Stimulated activated naive B cell treated with anti-CD40 and anti-IgM and Interleukin-4, amounts not matched to agents 10 μg/mL and 1 μg/mL and 100 μg/mL, for 72 hours (primary cell): ENCODE measurements around the gene DTX4.

Source experiments
- ATAC-seq, 2 donors: fragments of 150-1000 bp; cut with Tn5 transposase; replicated peaks; 2 replicates each; pipeline ENCODE4 v1.10.0; 2021; ENCODE audit warnings: moderate library complexity in 1 of 2
- DNase-seq: peaks from one replicate; pipeline ENCODE4 v3.0.0; 2021
- H3K27ac Mint-ChIP-seq: one replicate; pipeline ENCODE4 v1.8.0; 2022; ENCODE audit warnings: mild to moderate bottlenecking, mixed read lengths
- H3K27me3 Mint-ChIP-seq, 2 donors: one replicate each; pipeline ENCODE4 v1.8.0; 2022; ENCODE audit warnings: mixed read lengths in 2 of 2
- H3K36me3 Mint-ChIP-seq, 2 donors: one replicate each; pipeline ENCODE4 v1.8.0; 2022; ENCODE audit warnings: mixed read lengths in 2 of 2, mild to moderate bottlenecking in 1 of 2
- H3K4me1 Mint-ChIP-seq, 2 donors: one replicate each; pipeline ENCODE4 v1.8.0; 2022; ENCODE audit warnings: mixed read lengths in 2 of 2, mild to moderate bottlenecking in 1 of 2
- H3K4me3 Mint-ChIP-seq, 2 donors: one replicate each; pipeline ENCODE4 v1.8.0; 2022; ENCODE audit warnings: mild to moderate bottlenecking in 2 of 2, mixed read lengths in 2 of 2, moderate library complexity in 1 of 2
- H3K9me3 Mint-ChIP-seq, 2 donors: one replicate each; pipeline ENCODE4 v1.8.0; 2022; ENCODE audit warnings: mixed read lengths in 2 of 2, mild to moderate bottlenecking in 1 of 2

The DTX4 gene

DNA sequence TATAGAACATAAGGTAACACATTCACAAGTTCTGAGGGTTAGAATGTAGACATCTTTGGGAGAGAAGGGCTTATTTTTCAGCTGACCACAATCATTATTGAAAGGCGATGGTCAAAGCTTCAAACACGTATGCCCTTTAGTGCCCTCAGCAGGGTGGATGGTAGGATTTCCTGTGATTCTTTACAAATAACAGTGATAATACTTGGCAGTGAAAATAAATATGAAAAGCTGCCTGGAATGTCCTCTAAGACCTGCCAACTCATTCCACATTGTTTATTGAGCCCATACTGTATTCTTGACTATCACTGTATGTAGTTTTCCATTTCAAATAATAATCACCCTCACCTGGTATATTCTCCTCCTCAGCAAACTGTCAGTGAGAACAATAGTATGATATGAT lies 54.5 kb downstream of the DTX4 start:
- H3K9me3 Mint-ChIP-seq = peaks cover 4% of the 10 kb centered on the region in 2 donors
- H3K4me1 Mint-ChIP-seq = peaks cover 28 to 40% of the 10 kb centered on the region in 2 donors
- no peak overlapping the region for H3K27ac Mint-ChIP-seq
- no peak for DNase-seq
- no peak overlapping the region for H3K4me3 Mint-ChIP-seq
- peaks cover 4% of the 10 kb centered on the region in 2 donors for H3K36me3 Mint-ChIP-seq
- no peaks in the 10 kb centered on the region for H3K27me3 Mint-ChIP-seq
- ATAC-seq = no peak

DNA sequence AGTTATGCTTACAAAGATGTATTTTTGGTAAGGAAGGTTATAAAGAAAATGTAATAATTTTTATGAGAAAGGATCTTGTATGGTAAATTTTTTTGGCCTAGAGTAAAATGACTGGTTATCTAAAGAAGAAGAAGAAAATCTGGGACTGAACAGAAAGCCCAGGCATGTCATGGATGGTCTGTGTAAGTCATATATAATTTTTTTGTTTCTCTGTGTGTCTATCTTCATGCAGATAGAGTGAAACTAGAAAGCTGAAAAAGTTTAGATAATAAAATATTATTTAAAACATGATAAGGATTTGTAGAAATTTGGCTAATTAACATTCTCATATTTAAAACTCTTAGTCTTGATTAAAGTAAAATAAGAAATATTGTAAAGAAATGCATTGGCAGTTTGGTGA lies 68.4 kb downstream of the DTX4 start:
- no peak overlapping the region for H3K27ac Mint-ChIP-seq
- no peak overlapping the region for H3K4me3 Mint-ChIP-seq
- no peaks in the 10 kb centered on the region for H3K4me1 Mint-ChIP-seq
- no peaks in the 10 kb centered on the region for H3K27me3 Mint-ChIP-seq
- DNase-seq = no peak
- peaks cover 14% of the 10 kb centered on the region in 2 donors for H3K9me3 Mint-ChIP-seq
- no peak for ATAC-seq
- H3K36me3 Mint-ChIP-seq = peaks cover 7 to 12% of the 10 kb centered on the region in 2 donors

DNA sequence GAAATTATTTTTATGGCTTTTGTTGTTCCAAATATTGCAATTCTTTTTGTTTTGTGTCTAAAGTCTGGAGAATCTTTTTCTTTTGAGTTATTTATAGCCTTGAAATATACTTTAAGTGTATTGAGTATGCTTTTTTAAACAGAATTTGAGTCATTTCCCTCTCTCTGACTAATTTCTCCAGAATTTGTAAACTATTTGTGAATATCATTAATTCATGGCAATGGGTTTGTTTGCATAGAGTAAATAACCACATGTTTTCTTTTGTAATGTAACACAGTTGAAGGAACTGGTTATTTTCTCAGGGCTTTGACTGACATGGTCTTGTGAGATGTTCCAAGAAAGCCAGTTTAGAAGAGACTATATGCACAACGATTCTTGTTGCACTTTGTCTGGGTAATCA lies 71.7 kb downstream of the DTX4 start:
- H3K4me1 Mint-ChIP-seq = peaks cover 6 to 10% of the 10 kb centered on the region in 2 donors
- H3K27ac Mint-ChIP-seq = no peak overlapping the region
- H3K36me3 Mint-ChIP-seq = peaks cover 2 to 4% of the 10 kb centered on the region in 2 donors
- DNase-seq (no peak), ATAC-seq (no peak)
- H3K4me3 Mint-ChIP-seq = no peak overlapping the region
- peaks cover 4 to 9% of the 10 kb centered on the region in 2 donors for H3K9me3 Mint-ChIP-seq
- no peaks in the 10 kb centered on the region for H3K27me3 Mint-ChIP-seq

DNA sequence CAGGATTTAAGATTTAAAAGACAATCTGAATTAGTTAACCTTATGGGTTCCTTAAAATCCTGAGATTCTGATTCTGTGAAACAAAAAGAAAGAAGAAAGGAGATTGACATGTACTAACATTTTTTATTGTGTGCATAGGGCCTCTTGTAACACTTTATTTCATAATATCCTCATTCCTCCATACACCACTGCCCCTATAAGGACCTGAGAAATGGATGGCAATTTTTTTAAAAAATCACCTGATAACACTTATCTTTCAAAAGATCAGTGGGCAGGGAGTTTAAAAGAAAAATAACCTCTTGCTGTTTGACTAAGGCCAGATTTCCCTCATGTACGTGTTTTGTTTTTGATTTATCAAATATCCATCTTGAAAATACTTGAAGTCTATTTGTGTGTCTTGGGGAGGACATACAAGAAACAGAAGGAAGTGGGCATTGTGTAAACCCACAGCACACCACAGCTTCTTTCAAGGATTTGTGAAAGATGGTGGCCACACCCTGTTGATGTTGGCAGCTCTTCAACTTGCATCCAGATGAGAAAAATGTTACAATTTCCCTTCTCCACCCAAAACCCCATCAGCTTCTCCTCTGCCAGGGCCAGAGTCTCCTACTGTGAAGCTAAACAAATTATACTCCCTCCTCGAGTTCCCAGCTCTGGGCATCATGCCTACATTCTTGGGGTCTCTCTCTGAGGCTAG lies 75.7 kb downstream of the DTX4 start:
- ATAC-seq (no peak), DNase-seq (no peak)
- peaks cover 0 to 5% of the 10 kb centered on the region in 2 donors for H3K9me3 Mint-ChIP-seq
- H3K4me1 Mint-ChIP-seq = peaks cover 6 to 12% of the 10 kb centered on the region in 2 donors
- H3K4me3 Mint-ChIP-seq = no peak overlapping the region
- no peak overlapping the region for H3K27ac Mint-ChIP-seq
- no peaks in the 10 kb centered on the region for H3K36me3 Mint-ChIP-seq
- H3K27me3 Mint-ChIP-seq = no peaks in the 10 kb centered on the region

DNA sequence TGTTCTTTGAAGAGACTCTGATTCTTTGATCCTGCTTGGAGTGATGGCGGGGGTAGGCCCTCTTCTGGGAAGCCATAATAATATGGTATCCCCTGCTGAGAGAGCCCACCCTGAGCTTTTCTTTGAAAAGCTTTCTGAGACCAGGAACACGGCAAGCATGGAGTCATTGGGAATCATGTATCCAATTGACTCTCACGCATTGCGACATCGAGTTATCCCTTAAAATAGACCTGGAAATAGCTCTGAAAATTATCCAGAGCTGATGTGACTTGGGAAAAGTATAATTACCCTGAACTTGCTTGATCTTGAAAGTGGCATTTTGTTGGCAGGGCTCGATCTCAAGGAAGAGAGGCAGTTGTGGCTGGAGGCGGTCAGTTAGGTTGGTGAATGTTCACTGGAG lies 77.6 kb downstream of the DTX4 start:
- Mint-ChIP-seq H3K4me3 (no peak overlapping the region), H3K27ac (no peak overlapping the region)

DNA sequence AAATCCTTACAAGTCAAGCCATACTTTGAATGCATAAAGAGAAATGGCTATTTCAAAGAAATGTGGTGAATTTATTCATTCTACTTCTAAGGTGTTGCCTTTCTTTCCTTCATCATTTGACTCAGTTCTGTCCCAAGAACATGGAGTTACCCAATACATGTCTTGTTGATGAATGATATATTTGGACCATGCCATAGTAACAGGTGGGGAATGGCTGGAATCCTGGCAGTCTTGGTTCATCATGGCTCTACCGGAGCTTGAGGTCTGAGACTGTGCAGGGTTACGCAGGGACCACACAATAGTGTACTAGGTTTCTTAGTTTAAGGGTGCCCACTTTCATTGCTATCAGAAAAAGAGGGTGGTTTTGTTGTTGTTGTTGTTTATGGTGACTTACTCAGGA lies 81.1 kb downstream of the DTX4 start:
- Mint-ChIP-seq H3K27ac (no peak overlapping the region), H3K36me3 (no peaks in the 10 kb centered on the region), H3K4me1 (peaks cover 19 to 38% of the 10 kb centered on the region in 2 donors)

More for the DNA sequence above, 77.6 kb downstream of the DTX4 start:
- Mint-ChIP-seq H3K36me3 (no peaks in the 10 kb centered on the region), H3K4me1 (peaks cover 16 to 23% of the 10 kb centered on the region in 2 donors), H3K27me3 (no peaks in the 10 kb centered on the region), H3K9me3 (peaks cover 0 to 5% of the 10 kb centered on the region in 2 donors)
- DNase-seq = no peak
- ATAC-seq = no peak

DNA sequence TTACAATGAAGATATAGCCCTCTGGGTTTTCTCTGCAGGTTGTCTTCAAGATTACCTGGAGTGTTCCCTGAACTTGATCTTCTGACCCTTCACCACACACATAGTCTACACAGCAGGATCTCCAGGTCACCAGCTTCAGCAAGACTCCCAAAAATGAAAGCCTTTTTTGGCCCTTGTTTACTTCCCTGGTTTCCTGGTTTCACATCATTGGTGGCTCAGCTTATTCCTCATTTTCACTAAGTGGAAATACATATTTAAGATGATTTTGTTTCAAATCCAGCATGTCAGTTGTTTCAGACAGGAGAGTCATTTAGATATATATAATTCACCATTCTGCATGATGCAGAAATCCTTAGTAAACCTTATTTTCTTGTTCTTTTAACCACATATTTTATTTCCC lies 82.4 kb downstream of the DTX4 start:
- no peak for DNase-seq
- Mint-ChIP-seq H3K4me3 (no peak overlapping the region), H3K27me3 (no peaks in the 10 kb centered on the region), H3K9me3 (peaks cover 0 to 2% of the 10 kb centered on the region in 2 donors), H3K36me3 (no peaks in the 10 kb centered on the region), H3K4me1 (peaks cover 23 to 36% of the 10 kb centered on the region in 2 donors), H3K27ac (no peak overlapping the region)
- ATAC-seq = no peak

More for the DNA sequence above, 81.1 kb downstream of the DTX4 start:
- no peaks in the 10 kb centered on the region for H3K27me3 Mint-ChIP-seq
- no peak overlapping the region for H3K4me3 Mint-ChIP-seq
- H3K9me3 Mint-ChIP-seq = peaks cover 0 to 3% of the 10 kb centered on the region in 2 donors
- DNase-seq (no peak), ATAC-seq (no peak)

DNA sequence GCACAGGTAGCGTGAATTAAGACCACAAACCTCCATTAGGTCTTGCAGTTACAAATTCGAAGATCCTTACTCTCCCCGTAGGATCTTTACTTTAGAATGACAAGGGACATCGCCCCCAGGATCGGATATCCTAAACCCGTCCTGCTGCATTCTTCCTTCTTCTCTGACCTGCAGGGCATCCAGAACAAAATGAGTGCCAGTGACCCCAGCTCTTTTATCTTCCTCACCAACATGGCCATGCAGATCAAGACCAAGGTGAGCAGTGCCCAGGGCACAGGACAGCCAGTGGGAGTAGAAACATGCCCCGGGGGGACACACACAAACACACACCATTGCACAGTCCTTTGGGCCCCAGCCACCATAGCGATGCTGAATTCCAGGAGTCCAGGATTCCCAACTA lies 83.3 kb downstream of the DTX4 start:
- Mint-ChIP-seq H3K4me3 (no peak overlapping the region), H3K27ac (no peak overlapping the region), H3K9me3 (peaks cover 0 to 3% of the 10 kb centered on the region in 2 donors), H3K4me1 (peaks cover 29 to 46% of the 10 kb centered on the region in 2 donors), H3K27me3 (no peaks in the 10 kb centered on the region), H3K36me3 (no peaks in the 10 kb centered on the region)
- no peak for ATAC-seq
- no peak for DNase-seq
